Measurements from ENCODE around the gene HYAL3. TPM values are rescaled to one million over a fixed set of nuclear protein-coding genes. Genes with fewer than 3 reads are reported as not detected.
"Not testable (repeated sequence)": the region's sequence is repeated elsewhere in the genome, so short reads cannot be mapped to it uniquely, and the experiment has no call there.

The HYAL3 gene
- total RNA-seq, 1 experiment from 2014 or later, result 11.6 TPM

- DNase-seq (ENCODE audit: low read depth), result peak; percentile 91
These were observed 38.9 kb downstream of the HYAL3 start for GRCh38 chr3:50260027-50260941.

DNA sequence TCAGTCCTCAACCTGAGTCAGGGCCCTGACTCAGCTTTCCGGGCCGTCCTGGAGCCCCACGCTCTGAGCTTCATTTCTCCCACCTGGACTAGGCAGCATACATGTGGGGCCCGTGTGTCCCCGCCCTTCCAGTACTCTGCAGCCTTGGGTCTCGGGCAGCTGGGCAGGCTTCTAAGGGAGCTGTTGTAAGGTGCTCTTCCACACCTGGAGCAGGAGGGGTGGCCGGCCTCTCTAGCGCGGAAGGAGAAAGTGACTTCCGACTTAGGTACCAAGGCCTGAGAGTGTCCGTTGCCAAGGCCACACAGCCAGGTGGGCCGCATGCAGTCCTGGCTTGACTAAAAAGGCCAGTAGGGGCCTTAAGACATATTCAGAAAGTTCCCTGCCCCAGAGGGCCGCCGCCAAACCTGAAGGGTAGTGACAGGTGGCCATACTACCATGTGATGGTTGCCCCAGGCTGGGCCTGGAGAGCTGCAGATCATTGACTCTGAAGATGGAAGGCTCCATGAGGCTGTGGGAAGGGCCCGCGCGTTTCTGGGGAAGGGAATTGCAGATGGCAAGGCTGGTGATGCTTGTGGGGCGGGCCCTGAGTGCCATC lies 39.7 kb downstream of the HYAL3 start:
- DNase-seq (ENCODE audit: low read depth), result no peak

DNA sequence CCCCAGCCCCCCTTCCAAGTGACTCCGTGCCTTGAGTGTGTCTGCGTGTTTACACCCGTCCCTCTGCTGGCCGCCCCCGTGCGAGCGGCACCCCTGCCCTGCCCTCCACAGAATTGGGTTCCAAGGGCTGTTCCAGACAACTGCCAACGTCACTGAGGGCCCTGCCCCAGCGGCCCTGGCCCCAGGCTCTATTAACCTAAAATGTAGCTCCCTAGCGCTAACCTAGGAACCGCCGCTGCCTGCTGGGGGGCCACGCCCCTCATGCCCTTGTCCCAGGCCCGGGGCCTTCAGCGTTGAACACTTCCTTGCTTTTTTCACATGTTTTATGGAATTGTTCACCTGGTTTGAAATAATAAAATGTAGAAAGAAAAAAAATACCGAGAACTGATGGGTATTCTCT lies 40.2 kb downstream of the HYAL3 start:
- DNase-seq (ENCODE audit: low read depth), result no peak

GRCh38 chr3:50258029-50258680 lies 41.0 kb downstream of the HYAL3 start:
- DNase-seq (ENCODE audit: low read depth), result no peak

DNA sequence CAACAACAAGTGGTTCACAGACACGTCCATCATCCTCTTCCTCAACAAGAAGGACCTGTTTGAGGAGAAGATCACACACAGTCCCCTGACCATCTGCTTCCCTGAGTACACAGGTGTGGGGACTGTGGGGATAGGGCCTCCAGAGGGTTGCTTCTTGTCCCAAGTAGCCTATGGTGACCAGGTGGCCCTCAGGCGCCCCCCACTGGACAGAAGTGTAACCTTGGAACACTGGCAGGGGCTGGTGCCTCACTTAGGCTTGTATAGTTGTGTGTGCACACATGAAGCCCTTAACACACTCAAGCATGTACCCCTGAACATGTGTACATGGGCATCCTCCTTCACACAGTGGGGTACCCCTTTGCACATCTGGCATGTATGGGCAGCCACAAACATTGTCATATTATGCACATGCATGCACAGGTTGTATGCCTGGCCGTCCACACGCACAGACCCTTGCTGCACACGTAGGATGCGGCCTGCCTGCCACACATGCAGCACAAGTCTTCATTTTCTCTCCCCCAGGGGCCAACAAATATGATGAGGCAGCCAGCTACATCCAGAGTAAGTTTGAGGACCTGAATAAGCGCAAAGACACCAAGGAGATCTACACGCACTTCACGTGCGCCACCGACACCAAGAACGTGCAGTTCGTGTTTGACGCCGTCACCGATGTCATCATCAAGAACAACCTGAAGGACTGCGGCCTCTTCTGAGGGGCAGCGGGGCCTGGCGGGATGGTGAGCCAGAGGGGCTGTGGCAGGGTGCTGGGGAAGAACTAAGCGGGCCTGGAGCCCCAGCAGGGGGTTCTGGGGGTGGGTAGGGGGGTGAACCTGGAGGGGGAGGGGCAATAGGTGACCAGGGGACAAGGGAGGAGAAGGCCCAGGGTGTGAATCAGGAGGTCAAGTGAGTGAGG lies 42.0 kb downstream of the HYAL3 start:
- peak; percentile 52 for DNase-seq (ENCODE audit: low read depth)

DNA sequence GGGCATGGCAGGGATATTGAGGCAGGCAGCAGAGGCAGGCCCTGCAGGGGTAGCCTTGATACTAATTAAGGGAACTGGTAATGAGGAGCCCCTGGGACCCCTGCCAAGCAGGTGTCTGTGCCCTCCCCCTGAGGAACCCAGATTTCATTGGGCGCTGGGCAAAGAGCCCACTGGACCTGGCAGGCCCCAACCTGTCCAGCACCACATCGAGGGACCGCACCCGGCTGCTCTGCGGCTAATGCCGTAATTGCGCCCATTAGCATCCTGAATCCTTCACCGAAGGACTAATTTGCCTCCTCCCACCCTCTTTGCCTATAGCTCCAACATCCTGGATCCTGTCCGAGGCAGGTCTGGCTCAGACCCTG lies 44.0 kb downstream of the HYAL3 start:
- DNase-seq (ENCODE audit: low read depth), result no peak

DNA sequence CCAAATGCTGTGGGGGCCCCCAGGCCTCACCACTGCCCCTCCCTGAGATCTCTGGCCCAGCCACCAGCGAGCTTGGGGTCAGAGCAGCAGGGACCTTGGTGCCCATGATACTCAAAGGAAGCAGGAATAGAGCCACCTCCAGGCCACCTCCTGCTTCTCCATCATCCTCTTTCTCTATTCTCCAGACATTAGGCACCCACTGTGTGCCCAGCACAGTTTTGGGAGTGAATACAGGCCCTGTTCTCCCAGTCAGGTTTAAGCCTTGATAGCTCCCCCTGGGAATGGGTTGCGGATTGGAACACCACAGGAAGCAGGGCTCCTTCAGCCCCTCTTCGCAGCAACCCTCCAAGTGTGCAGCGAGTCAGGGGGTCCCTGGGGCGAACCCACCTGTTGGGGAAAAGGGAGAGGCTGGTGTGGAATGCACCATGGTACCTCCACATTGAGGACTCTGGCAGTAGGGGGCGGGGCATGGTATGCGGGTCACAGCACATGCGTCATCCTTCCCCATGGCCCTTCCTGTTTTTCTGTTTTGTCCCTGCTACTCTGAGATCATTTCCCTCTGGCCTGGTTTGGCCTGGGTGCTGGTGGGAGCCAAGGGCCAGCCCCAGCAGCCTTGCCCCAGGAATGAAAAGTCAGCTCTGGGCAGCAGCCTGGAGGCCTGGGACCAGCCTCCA lies 44.5 kb downstream of the HYAL3 start:
- DNase-seq (ENCODE audit: low read depth), result peak; percentile 73

DNA sequence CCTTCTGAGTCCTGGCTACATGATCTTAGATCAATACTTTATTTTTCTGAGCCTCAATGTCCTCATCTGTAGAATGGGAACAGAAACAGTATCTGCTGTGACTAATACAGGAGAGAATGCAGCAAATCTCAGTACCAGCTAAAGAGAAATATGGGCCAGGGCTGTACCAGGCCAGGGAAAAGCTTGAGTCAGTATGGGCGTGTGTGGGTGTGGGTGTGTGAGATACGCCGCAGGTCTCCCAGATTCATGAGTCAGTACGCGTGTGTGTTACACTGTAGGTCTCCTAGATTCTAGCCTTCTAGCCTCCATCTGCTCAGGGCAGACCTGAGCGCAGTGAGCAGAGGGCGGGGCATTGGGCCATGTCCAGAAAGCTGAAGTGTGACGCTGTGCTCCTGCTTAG lies 48.0 kb downstream of the HYAL3 start:
- DNase-seq (ENCODE audit: low read depth), result peak; percentile 95

- DNase-seq (ENCODE audit: low read depth), result no peak
These were observed 48.7 kb downstream of the HYAL3 start for GRCh38 chr3:50250514-50250913.

- DNase-seq (ENCODE audit: low read depth), result no peak
These were observed 49.7 kb downstream of the HYAL3 start for GRCh38 chr3:50249457-50249856.

- peak; percentile 84 for DNase-seq (ENCODE audit: low read depth)
These were observed 50.8 kb downstream of the HYAL3 start for GRCh38 chr3:50248387-50248786.

DNA sequence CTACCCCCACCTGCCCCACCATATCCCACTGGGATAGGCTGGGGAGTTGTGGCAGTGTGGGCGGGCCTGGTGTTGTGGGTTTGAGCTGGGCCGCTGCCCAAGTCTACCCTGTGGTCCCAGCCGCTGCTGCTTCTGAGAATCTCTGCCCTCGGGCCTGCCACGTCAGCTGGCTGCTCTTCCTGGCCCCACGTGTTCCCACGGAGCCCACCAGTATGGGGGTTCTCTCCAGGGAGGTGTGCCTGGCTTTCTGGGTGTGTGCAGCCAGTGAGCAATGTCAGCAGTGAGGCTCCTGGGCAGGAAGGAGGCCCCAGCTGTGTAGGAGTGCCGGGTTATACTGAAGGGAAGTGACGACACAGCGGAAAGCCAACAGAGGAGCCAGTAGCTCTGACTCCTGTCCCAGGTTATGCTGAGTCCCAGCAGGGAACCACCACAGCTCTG lies 52.7 kb downstream of the HYAL3 start:
- DNase-seq (ENCODE audit: low read depth), result peak; percentile 99

DNA sequence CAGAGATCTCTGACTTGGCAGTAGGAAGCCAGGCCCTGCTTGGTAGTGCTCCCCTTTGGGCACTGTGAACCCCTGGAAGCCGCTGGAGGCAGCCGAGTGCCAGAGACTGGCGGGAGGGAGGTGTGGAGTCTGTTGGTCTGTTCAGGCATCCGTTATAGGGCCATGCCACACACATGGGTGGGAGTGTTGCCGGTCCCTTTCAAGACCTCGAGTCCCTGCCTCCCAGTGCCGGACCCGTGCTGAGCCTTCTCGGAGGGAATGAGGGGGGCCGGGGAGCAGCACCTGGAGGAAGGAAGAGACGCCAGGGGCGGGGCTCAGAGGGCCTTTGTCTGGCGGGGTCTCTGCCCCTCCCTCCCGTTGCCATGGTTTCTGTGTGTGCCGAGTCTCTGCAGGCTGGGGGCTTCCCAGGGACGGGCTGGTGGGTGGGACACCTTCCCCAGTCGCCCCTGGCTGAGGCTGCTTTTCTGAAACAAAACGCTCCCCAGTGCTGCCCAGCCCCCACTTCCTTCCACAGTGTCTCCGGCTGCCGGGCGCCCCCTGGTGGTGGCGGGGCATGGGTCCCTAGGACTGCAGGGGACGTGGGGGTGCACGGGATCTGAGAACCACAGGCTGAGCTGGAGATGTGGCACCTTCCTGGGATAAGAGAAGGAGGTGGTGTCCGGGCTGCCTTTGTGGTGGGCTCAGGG lies 53.2 kb downstream of the HYAL3 start:
- DNase-seq (ENCODE audit: low read depth), result no peak

DNA sequence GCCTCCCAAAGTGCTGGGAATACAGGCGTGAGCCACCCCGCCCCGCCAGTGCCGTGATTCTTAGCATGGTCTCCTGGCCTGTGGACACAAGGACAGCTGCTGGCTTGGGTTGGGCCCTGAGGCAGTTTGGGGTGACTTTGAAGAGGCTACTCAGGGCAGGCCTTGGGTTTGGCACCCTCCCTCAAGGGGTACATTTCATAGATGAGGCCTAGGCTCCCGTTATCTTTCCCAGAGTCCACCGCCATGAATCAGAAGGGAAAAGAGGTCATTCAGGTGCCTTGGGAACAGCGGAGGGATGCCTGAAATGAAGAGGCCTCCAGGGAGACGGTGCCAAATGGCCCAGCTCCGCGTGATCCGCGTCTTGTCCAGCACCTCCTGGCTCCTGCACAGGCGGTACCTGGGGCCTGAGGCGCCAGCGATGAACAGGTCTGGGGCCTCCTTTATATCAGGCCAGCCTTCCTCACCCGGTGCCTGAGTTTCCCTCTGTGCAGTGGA lies 53.9 kb downstream of the HYAL3 start:
- no peak for DNase-seq (ENCODE audit: low read depth)

- not testable (repeated sequence) for DNase-seq (ENCODE audit: low read depth)
These were observed 54.4 kb downstream of the HYAL3 start for GRCh38 chr3:50244813-50245212.

GRCh38 chr3:50243543-50243895 lies 55.7 kb downstream of the HYAL3 start:
- no peak for DNase-seq (ENCODE audit: low read depth)

DNA sequence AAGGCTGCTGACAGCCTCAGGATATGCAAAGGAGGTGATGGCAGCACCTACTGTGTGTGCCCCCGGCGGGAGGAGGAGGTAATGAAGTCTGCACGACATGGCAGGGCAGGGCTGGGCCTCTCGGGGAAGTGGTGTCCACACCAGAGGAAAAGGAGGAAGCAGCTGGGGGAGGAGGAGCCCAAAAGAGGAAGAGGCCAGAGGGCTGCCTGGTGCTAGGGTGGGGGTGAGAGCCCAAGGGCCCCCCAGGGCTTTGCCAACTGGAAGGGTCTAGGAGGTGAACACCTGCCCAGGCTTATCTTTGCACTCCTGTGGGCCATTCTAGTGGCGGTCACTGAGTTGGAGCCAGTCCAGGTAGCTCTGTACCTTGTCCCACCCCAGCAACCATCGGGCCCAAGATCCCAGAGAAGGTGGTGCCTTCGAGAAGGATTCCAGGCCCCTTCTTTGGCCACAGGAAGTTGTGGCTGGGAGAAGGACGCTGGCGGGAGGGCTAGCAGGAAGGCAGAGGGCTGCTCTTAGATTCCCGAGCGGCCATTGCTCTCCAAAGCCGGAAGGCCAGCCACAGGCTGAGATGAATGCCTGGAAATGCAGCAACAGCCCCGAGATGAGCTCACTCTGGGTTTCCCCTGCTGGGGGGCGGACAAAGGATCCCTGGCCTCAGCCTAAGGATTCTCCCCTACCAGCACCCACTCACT lies 56.2 kb downstream of the HYAL3 start:
- DNase-seq (ENCODE audit: low read depth), result peak; percentile 65

Measured in HT1080 (cell line).